Measurements from ENCODE around the gene VSIR. TPM values are rescaled to one million over a fixed set of nuclear protein-coding genes. Genes with fewer than 3 reads are reported as not detected.

Gene VSIR
- total and polyA plus RNA-seq, 10 of the 15 experiments (the other 5 are each of a cell fraction or from before 2014, with no cell fraction given), result 0.19 to 12.5 (median 6.7) TPM

GRCh38 chr10:71755179-71755879 lies 18.0 kb downstream of the VSIR start:
- DNase-seq (ENCODE audit: low read depth, low spot score) (no peak), FAIRE-seq (no peak), ATAC-seq (no peak)
- no TSS peak for BruUV-seq (replicated peaks)
- Histone ChIP-seq H3K27me3 (replicated peaks in 1 of 2; ENCODE audit: control insufficient read depth in 2 of 2, insufficient read depth in 2 of 2, low read length in 1 of 2) (no peaks in the 10 kb centered on the region; a peak in 1 of 4 replicates), H3K79me2 (ENCODE audit: control insufficient read depth, insufficient read depth, low read length) (no peaks in the 10 kb centered on the region), H3K4me3 (no peak overlapping the region), H3K9me3 (replicated peaks; ENCODE audit: control insufficient read depth, insufficient read depth, low read length) (no peaks in the 10 kb centered on the region), H3K27ac (ENCODE audit: control insufficient read depth, insufficient read depth) (no peak overlapping the region), H2AFZ (ENCODE audit: control insufficient read depth, low read depth, low read length) (no peak overlapping the region), H3K4me2 (ENCODE audit: control insufficient read depth, insufficient read depth) (no peak overlapping the region), H3K36me3 (ENCODE audit: control insufficient read depth in 2 of 2, insufficient read depth in 2 of 2, low read length in 1 of 2) (peaks cover 0 to 1% of the 10 kb centered on the region in 2 experiments; a peak in 1 of 4 replicates), H4K20me1 (ENCODE audit: control insufficient read depth, insufficient read depth) (no peaks in the 10 kb centered on the region), H3K4me1 (ENCODE audit: control insufficient read depth, insufficient read depth, low read length) (peaks cover 30% of the 10 kb centered on the region), H3K9ac (ENCODE audit: control insufficient read depth, insufficient read depth, low read length) (no peak overlapping the region)
- 74% methylated on average over 16 of the region's 16 CpGs for WGBS (ENCODE audit: insufficient coverage, insufficient replicate concordance, low lambda C conversion rate, missing lambda C conversion rate)
- ChIA-PET SMC1A (ENCODE audit: uncharacterized antibody, unreplicated experiment) (interaction anchor here (0.8 to 1.4 kb wide), 2 partner anchors 19 to 475 kb away, joined by 3 to 4 read pairs; partner anchors contain the start of gene VSIR), CTCF (interaction anchor here (0.7 to 2.7 kb wide), 4 partner anchors 13 to 96 kb away, joined by 3 to 11 read pairs (median 3); partner anchors contain the start of gene PSAP), RAD21 (ENCODE audit: unreplicated experiment) (no interaction called here), POLR2A (interaction anchor here (1.1 kb wide), 1 partner anchor 14 kb away, joined by 3 read pairs; no protein-coding TSS in a partner anchor)
- in situ Hi-C loops (cut with MboI) (no loop called here), intact Hi-C loops (cut with micrococcal nuclease; ENCODE audit: unreplicated experiment) (no loop called here)
- TF ChIP-seq NR2C2 (IDR thresholded peaks at IDR 0.05; ENCODE audit: borderline replicate concordance, control insufficient read depth, insufficient read length, low read depth) (no peak), BCL11A (IDR thresholded peaks at IDR 0.05; ENCODE audit: low read depth, low read length) (no peak), TCF12 (IDR thresholded peaks at IDR 0.05; ENCODE audit: low read depth, low read length) (no peak), MAX (IDR thresholded peaks at IDR 0.05; ENCODE audit: low read depth, low read length) (no peak), ZBTB40 (IDR thresholded peaks at IDR 0.05; ENCODE audit: borderline replicate concordance) (no peak), RB1 (IDR thresholded peaks at IDR 0.05; ENCODE audit: borderline replicate concordance) (no peak), CREM (IDR thresholded peaks at IDR 0.05; ENCODE audit: low read depth) (no peak)
- TF ChIP-seq, protein P1, sequence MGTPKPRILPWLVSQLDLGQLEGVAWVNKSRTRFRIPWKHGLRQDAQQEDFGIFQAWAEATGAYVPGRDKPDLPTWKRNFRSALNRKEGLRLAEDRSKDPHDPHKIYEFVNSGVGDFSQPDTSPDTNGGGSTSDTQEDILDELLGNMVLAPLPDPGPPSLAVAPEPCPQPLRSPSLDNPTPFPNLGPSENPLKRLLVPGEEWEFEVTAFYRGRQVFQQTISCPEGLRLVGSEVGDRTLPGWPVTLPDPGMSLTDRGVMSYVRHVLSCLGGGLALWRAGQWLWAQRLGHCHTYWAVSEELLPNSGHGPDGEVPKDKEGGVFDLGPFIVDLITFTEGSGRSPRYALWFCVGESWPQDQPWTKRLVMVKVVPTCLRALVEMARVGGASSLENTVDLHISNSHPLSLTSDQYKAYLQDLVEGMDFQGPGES (IDR thresholded peaks at IDR 0.05), result no peak
- TF ChIP-seq, protein P2, sequence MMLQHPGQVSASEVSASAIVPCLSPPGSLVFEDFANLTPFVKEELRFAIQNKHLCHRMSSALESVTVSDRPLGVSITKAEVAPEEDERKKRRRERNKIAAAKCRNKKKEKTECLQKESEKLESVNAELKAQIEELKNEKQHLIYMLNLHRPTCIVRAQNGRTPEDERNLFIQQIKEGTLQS (IDR thresholded peaks at IDR 0.05; ENCODE audit: borderline replicate concordance, extremely low read depth, low read depth, low read length), result no peak
- TF ChIP-seq, protein P3, sequence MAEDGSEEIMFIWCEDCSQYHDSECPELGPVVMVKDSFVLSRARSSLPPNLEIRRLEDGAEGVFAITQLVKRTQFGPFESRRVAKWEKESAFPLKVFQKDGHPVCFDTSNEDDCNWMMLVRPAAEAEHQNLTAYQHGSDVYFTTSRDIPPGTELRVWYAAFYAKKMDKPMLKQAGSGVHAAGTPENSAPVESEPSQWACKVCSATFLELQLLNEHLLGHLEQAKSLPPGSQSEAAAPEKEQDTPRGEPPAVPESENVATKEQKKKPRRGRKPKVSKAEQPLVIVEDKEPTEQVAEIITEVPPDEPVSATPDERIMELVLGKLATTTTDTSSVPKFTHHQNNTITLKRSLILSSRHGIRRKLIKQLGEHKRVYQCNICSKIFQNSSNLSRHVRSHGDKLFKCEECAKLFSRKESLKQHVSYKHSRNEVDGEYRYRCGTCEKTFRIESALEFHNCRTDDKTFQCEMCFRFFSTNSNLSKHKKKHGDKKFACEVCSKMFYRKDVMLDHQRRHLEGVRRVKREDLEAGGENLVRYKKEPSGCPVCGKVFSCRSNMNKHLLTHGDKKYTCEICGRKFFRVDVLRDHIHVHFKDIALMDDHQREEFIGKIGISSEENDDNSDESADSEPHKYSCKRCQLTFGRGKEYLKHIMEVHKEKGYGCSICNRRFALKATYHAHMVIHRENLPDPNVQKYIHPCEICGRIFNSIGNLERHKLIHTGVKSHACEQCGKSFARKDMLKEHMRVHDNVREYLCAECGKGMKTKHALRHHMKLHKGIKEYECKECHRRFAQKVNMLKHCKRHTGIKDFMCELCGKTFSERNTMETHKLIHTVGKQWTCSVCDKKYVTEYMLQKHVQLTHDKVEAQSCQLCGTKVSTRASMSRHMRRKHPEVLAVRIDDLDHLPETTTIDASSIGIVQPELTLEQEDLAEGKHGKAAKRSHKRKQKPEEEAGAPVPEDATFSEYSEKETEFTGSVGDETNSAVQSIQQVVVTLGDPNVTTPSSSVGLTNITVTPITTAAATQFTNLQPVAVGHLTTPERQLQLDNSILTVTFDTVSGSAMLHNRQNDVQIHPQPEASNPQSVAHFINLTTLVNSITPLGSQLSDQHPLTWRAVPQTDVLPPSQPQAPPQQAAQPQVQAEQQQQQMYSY (CRISPR knock-in tag; IDR thresholded peaks at IDR 0.05), result no peak
